NCI-H187 (cell line): Measurements from ENCODE around the gene SLC30A9.

ENCODE experiments used
- DNase-seq, 2 experiments: peaks; one replicate each; lab custom pipeline; 2025; lab: John Stamatoyannopoulos, UW

SLC30A9 gene

GRCh38 chr4:41990365-41991111 is at the start of gene SLC30A9:
SLC30A9 (plus strand) TSS chr4:41990530; CDS start chr4:41990652, 122 bp downstream.
- peak; percentile 59 to 89 for DNase-seq

GRCh38 chr4:41940834-41941233 is 49.5 kb upstream of the SLC30A9 start:
- DNase-seq = no peak

- no peak for DNase-seq
Observed at GRCh38 chr4:41943506-41943905, 46.8 kb upstream of the SLC30A9 start.

DNA sequence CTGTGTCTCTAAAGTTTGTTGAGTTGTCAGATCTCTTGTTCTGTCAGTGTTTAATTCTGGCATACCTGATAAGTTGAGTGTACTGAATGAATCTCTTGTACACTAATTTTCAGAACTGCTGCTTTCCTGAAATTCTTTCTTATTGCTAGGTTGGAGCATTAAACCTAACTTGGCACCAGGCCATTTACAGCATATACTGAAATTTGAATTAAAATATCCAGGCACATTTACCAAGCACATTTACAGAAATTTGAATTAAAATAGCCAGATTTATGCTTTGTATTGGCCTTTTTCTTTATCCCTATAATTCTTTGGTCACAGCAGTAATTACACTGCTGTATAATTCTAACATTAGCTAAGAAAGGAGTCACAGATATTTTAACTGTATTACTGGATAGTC is 46.2 kb upstream of the SLC30A9 start:
- no peak for DNase-seq

DNA sequence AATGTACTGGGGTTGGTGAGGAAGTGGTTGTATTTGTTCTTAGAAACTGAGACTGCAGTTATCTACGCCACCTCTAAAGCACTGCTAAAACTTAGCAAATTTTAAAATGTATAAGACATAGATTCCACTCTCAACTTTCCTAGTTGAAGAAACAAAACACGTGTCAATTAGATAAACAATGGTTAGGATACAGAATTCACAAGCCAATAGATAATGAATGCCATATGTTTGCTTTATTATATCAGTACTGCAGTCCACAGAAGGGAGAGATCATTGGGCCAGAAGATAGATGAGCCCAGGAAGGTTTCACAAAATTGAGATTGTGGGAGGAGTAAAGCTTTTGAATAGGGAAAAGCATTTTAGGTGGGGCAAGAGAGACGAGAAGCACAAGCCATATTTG is 40.8 kb upstream of the SLC30A9 start:
- no peak for DNase-seq

DNA sequence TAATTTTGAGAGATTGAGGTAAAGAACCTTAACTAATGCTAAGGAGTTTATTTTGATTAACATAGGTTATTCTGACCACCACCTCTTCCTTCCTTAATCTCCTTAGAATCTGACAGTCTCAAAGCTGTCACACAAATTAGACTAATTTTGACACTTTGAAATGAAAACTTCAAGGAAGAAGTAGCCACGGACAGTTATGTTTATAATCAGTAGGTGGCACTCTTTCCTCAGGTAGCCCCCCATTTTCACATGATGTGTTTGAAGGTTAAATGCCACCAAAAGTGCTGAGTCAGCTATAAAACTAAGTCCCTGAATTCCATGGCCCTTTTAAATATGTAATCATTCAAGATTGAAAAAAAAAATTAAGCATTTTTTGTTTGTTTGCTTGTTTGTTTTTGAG is 32.7 kb upstream of the SLC30A9 start:
- DNase-seq = no peak

DNA sequence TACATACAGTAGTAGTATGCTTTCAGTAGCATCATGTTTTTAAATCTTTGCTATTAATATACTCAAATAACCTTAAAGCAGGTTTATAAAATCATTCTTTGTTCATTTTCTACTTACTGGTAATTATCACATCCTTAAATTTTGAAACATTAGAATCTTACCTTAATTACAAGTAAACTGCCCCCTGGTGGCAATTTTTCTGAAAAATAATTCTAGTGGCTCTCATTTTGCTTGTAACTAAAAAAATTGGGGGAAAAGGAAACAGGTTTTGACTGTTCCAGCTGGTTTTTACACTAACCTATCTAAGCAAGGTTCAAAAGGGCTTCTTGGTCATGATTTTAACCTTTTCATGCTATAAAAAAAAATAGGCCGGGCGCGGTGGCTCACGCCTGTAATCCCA is 27.2 kb upstream of the SLC30A9 start:
- DNase-seq = no peak

DNA sequence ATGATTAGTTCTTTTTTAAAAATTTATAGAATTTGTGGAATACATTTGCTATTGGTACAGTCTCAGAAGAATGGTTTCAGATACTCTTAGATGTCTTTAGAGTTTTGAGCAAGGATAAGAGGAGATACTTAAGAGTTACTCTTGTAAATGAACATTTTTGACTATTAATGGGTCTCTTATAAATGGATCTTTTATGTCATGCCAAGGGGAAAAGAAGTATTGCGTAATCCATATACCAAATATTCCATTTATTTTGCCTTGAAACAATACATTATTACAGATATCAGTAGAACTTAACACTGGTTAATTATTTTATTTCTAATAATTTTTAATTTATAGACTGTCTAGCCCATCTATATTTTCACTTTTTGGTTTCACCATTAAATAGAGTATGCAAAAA is 25.9 kb upstream of the SLC30A9 start:
- DNase-seq = no peak

- DNase-seq = no peak
Observed at GRCh38 chr4:41967392-41967791, 22.9 kb upstream of the SLC30A9 start.

DNA sequence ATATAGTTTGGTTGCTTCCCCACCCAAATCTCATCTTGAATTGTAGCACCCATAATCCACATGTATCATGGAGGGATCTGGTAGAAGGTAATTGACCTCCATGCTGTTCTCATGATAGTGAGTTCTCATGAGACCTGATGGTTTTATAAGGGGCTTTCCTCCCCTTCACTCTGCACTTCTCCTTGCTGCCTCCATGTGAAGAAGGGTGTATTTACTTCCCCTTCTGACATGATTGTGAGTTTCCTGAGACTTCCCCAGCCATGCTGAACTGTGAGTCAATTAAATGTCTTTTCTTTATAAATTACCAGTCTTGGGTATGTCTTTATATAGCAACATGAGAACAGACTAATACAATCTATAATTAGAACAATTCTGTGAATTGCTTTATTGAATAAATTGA is 20.7 kb upstream of the SLC30A9 start:
- DNase-seq = no peak

DNA sequence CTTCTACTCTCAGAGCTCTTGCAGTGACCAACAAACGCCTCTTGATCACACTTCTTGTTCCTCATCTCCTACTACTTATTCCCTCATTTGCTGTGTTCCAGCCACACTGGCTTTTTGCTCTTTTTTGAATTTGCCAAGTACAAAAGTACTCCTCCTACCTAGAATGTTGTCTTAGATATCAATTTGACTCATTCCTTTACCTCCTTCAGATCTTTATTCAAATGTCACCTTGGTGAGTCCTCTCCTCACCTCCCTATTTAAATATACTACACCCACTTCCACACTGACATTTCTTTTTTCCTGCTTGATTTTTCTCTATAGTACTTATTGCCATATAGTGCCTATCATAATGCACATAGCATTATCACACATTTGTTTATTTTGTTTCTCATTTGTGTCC is 15.0 kb upstream of the SLC30A9 start:
- DNase-seq = no peak

- DNase-seq = peak in 1 of 2 experiments; percentile 28
Observed at GRCh38 chr4:41976775-41977516, 13.4 kb upstream of the SLC30A9 start.

DNA sequence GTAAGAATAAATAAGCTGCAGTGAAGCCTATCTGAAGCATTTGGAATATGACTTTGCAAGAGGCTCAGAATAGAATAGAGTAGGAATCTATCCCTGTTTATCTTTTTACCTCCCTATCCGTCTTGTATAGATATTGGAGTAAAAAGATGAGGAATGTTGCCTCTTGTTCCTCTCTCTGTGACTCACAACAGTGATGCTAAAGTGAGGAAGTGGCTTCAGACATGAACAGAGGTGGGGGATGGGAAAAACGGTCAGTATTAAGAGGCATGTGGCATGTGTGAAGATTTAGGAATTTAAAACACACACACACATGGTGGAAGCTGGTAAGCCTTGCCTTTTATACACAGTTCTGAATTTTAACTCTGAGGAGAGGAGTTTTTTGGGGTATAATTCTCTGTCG is 12.6 kb upstream of the SLC30A9 start:
- DNase-seq = no peak

DNA sequence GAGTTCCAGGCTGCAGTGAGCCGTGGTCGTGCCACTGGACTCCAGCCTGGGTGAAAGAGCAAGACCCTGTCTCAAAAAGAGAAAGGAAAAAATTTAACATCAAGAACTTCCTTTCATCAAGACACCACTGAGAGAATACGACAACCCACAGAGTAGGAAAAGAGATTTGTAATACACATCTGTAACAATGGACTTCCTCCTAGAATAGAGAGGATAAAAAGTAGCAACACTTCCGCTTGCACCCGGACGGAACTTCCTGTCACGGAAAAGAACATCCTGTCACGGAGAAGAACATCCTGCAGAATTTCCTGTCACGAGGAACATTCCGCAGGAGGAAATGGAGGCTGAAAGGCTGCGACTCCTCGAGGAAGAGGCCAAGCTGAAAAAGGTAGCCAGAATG is 8.9 kb upstream of the SLC30A9 start, which contains the start of gene DCAF4L1:
DCAF4L1 (plus strand) TSS at position 301 of the 400 bp plus-strand sequence; CDS start at position 338, 37 bp downstream.
- DNase-seq = no peak

GRCh38 chr4:41982716-41983115 is 7.6 kb upstream of the SLC30A9 start:
- no peak for DNase-seq

DNA sequence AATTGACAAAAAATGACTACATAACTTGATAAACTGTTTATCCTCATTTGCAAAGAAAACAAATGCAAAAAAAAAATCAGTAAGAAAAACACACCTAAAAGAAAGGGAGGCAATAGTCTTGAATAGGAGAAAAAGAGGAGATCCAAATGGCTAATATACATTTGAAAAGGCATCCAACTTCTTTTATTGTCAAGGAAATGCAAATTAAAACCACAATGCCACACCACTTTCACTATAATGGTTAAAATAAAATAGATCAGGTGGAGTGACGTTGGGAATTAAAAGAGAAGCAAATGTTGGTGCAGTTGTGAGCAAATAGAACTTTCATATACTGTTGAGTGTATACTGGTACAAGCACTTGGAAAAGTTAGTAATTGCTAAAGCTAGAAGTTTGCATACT is 5.2 kb upstream of the SLC30A9 start:
- no peak for DNase-seq

- DNase-seq = no peak
Observed at GRCh38 chr4:41989994-41990364, 351 bp upstream of the SLC30A9 start.

DNA sequence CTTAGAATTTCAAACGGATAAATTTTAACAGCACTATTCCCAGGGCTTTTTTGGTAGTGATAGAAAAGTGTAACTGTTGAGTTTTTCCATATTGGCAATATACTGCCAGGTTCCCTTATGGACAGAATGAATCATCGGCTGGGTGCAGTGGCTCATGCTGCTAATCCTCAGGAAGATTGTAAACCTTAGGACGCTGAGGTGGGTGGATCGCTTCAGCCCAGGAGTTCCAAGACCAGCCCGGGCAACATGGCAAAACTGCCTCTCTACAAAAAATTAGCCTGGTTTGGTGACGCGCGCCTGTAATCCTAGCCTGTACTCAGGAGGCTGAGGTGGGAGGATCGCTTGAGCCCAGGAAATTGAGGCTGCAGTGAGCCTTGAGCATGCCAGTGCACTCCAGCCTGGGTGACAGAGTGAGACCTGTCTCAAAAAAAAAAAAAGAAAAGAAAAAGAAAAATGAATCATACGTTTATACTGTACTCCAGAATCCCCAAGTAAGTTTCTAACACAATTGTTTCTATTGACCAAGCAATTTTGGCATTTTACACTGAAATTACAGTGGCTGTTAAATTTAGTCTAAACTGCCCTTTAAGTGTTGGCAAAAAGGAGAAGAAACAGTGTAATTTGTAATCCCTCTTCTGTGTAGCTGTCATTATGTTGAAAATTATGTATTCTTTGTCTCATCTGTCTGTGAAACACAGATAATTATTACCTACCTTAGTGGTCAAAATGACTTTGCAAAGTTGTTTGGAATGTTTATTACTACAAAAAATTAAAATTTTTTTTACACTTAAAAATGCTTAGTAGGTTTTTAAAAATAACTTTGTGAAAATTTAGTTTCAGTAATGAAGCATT is 1.8 kb downstream of the SLC30A9 start:
- no peak for DNase-seq

GRCh38 chr4:41992967-41993857 is 2.9 kb downstream of the SLC30A9 start:
- DNase-seq = no peak

- DNase-seq = no peak
Observed at GRCh38 chr4:41994461-41994985, 4.2 kb downstream of the SLC30A9 start.

- DNase-seq = no peak
Observed at GRCh38 chr4:41998019-41998418, 7.7 kb downstream of the SLC30A9 start.
